NCI-H2171 (cell line): ENCODE data around the gene ZBTB32.
A peak's percentile ranks its signal among the peaks of the same experiment; 100 is the strongest.

ENCODE experiments used
- DNase-seq: peaks from one replicate; lab custom pipeline; 2025; lab: John Stamatoyannopoulos, UW

The ZBTB32 gene

GRCh38 chr19:35695895-35696422, 8.4 kb upstream of the ZBTB32 start:
- DNase-seq = no peak

- no peak for DNase-seq
These were observed 7.5 kb upstream of the ZBTB32 start for GRCh38 chr19:35696835-35697234.

GRCh38 chr19:35702223-35703012, 1.9 kb upstream of the ZBTB32 start:
- DNase-seq = peak; percentile 97

GRCh38 chr19:35703343-35703742, 1.0 kb upstream of the ZBTB32 start:
- DNase-seq = no peak

- DNase-seq = no peak
These were observed 4.0 kb downstream of the ZBTB32 start for GRCh38 chr19:35708391-35708790.

- DNase-seq = no peak
These were observed 6.7 kb downstream of the ZBTB32 start for GRCh38 chr19:35710784-35711723.

- DNase-seq = no peak
These were observed 8.5 kb downstream of the ZBTB32 start for GRCh38 chr19:35712567-35713505.

- no peak for DNase-seq
These were observed 9.1 kb downstream of the ZBTB32 start for GRCh38 chr19:35713506-35713850.

GRCh38 chr19:35713904-35714495, 9.6 kb downstream of the ZBTB32 start:
- no peak for DNase-seq

GRCh38 chr19:35714601-35715354, 10.4 kb downstream of the ZBTB32 start:
- no peak for DNase-seq

- DNase-seq = no peak
These were observed 11.0 kb downstream of the ZBTB32 start for GRCh38 chr19:35715355-35715809.

GRCh38 chr19:35715981-35716800, 11.8 kb downstream of the ZBTB32 start:
- DNase-seq = no peak

GRCh38 chr19:35716801-35717664, 12.7 kb downstream of the ZBTB32 start:
- peak; percentile 98 for DNase-seq

GRCh38 chr19:35717665-35718344, 13.4 kb downstream of the ZBTB32 start, which contains the start of gene KMT2B:
KMT2B (plus strand) TSS chr19:35718003; CDS start chr19:35718019, 16 bp downstream.
- peak; percentile 98 for DNase-seq

- DNase-seq = no peak
These were observed 14.1 kb downstream of the ZBTB32 start for GRCh38 chr19:35718345-35719041.

GRCh38 chr19:35719402-35720162, 15.2 kb downstream of the ZBTB32 start:
- no peak for DNase-seq

GRCh38 chr19:35720163-35720524, 15.8 kb downstream of the ZBTB32 start:
- no peak for DNase-seq
